22Rv1 (cell line): Measurements from ENCODE around the gene MIOS.

Experiments
- H3K27ac ChIP-seq: fragments of 450-650 bp; 2 replicates; pipeline ENCODE4 v1.5.1; 2017
- ZFX ChIP-seq: fragments of 450-650 bp; IDR thresholded peaks from 2 replicates; pipeline ENCODE4 v1.6.1; 2017; ENCODE audit warnings: antibody characterized with exemption, borderline replicate concordance
- TF ChIP-seq, protein P1 (sequence below): fragments of 450-650 bp; IDR thresholded peaks from 2 replicates; pipeline ENCODE4 v1.5.1; 2017; ENCODE audit warnings: mild to moderate bottlenecking

The MIOS gene

GRCh38 chr7:7526006-7526405 lies 40.7 kb upstream of the MIOS start:
- no peak for TF ChIP-seq ZFX
- TF ChIP-seq, protein P1, sequence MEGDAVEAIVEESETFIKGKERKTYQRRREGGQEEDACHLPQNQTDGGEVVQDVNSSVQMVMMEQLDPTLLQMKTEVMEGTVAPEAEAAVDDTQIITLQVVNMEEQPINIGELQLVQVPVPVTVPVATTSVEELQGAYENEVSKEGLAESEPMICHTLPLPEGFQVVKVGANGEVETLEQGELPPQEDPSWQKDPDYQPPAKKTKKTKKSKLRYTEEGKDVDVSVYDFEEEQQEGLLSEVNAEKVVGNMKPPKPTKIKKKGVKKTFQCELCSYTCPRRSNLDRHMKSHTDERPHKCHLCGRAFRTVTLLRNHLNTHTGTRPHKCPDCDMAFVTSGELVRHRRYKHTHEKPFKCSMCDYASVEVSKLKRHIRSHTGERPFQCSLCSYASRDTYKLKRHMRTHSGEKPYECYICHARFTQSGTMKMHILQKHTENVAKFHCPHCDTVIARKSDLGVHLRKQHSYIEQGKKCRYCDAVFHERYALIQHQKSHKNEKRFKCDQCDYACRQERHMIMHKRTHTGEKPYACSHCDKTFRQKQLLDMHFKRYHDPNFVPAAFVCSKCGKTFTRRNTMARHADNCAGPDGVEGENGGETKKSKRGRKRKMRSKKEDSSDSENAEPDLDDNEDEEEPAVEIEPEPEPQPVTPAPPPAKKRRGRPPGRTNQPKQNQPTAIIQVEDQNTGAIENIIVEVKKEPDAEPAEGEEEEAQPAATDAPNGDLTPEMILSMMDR = no peak
- H3K27ac ChIP-seq = no peak overlapping the region

DNA sequence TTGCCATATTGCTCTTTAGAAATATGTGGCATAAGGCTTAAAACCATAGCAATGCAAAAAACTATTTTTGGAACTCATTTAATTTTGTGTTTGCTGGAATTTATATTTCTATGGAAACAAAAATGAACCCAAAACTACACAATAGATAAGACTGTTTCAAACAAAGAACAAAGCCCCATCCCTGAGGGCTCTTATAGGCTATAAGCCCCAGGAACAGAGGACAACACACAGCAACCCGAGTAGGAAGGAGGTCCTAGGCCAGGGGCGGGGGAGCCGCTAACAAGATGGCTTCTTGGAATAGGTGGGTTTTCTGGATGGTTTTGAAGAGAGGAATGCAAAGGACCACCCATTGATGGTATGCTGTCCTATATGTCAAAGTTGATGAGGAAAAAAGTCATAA lies 39.6 kb upstream of the MIOS start:
- H3K27ac ChIP-seq = no peak overlapping the region
- TF ChIP-seq, protein P1 = no peak
- TF ChIP-seq ZFX = no peak

- peak overlapping the region; percentile 76 for H3K27ac ChIP-seq
- TF ChIP-seq ZFX = no peak
- TF ChIP-seq, protein P1 = no peak
Measured at GRCh38 chr7:7529328-7529727, 37.4 kb upstream of the MIOS start.

DNA sequence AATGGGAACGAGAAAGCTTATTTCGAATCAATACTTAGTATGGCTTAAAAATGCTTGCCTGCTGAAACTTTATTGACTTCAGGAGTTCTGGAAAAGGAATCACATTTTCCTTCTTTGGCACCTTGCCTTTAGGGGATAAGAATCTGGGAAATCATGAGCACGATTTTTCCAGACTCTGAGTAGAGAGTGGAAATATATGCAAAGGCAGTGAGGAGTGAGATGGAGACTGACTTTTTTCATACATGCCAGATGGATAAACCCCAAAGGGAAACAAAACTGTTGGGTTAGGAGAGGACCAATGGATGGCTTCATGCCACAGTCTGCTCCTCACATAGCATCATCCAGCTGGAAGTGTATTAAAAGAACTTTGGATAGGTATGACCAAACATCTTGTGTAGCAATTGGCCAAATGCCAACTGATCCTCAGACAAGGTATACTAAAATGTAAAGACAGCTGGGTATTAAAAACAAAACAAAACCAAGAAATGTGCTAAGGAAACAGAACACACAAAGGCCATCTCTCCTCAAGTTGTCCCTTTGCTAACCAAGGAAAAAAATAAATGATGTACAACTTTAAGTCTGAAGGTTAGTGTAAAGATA lies 32.8 kb upstream of the MIOS start:
- no peak for TF ChIP-seq ZFX
- TF ChIP-seq, protein P1 = no peak
- H3K27ac ChIP-seq = no peak overlapping the region

GRCh38 chr7:7535691-7536090 lies 31.0 kb upstream of the MIOS start, which contains the start of gene COL28A1:
COL28A1 (minus strand) TSS chr7:7535873; CDS start chr7:7532875, 2,998 bp downstream.
- no peak for TF ChIP-seq ZFX
- TF ChIP-seq, protein P1 = no peak
- H3K27ac ChIP-seq = no peak within 1 kb of the TSS

GRCh38 chr7:7536396-7537019 lies 30.2 kb upstream of the MIOS start:
- TF ChIP-seq ZFX = no peak
- TF ChIP-seq, protein P1 = no peak

DNA sequence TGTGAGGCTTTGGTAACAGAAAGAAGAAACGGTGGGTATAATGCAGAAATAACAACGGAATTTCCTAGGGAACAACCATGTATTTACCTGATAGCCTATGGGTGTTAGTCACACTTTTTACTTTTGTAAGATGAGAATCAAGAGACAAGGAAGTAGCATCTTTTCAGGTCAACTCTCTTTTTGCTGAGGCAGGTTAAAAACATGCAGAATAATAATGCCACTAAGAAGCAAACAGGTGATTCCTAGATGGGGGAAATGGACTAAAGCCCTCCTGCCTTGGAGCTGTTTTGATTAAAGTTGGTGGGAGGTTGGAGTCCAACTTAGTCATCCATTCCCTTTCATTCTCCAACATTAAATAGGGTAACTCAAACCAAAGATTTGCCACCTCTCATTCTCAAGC lies 29.0 kb upstream of the MIOS start:
- H3K27ac ChIP-seq = no peak overlapping the region
- TF ChIP-seq, protein P1 = no peak
- no peak for TF ChIP-seq ZFX

More at GRCh38 chr7:7536396-7537019, 30.2 kb upstream of the MIOS start:
- no peak overlapping the region for H3K27ac ChIP-seq
